Measurements from ENCODE around the gene ULK4.

DNA sequence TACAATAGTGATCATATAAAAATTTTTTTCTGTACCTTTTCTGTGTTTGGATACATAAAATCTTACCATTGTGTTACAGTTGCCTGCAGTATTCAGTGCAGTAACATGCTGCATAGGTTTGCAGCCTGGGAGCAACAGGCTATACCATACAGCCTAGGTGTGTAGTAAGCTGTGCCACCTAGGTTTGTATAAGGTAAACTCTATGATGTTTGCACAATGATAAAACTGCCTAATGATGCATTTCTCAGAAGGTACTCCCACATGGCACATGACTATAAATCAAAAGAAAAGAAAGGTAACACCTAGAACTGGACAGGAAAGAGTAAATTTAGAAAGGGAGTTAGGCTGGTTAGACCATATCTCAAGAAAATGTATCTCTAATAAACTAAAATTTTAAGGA, 293.5 kb downstream of the ULK4 start:
- TF ChIP-seq SP1 (IDR thresholded peaks at IDR 0.05), result no peak
- no peak for TF ChIP-seq FOXM1 (IDR thresholded peaks at IDR 0.05; ENCODE audit: borderline replicate concordance)
